Measurements from ENCODE around the gene CHD6.

The CHD6 gene

DNA sequence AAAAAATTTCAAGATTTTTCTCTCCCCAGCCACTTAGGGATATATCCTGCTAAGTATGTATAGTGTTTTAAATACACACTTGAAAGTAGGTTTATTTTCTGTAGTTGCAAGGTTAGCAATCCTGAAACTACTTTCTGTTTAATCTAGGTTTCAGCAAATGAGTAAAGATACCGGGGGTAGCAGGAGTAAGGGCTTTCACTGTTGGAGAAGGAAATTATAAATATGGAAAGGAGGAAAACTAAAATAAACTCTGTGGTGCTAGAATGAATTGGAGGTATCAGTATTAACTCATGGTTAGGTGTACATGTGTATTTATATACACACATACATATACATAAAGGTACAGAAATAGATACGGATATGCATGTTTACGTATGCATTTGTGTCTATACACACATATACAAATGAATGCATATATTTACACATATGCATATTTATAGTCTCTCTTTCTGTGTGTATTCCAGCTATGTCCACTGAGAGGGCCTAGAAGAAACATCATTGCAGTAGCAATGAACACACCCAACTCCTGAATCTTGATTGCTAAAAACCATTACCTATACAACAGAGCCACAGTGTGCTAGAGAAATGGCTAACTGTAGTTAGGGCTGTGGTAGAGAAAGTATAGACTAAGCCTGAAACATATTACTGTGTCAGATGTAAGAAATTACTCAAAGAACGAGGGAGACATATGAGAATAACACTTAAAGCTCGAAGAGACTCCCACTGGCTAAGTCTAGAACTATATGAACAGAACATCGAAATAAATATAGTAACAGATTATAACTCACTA, 155.6 kb downstream of the CHD6 start:
- H3K4me3 ChIP-seq = no peak overlapping the region
- TF ChIP-seq, protein P1, sequence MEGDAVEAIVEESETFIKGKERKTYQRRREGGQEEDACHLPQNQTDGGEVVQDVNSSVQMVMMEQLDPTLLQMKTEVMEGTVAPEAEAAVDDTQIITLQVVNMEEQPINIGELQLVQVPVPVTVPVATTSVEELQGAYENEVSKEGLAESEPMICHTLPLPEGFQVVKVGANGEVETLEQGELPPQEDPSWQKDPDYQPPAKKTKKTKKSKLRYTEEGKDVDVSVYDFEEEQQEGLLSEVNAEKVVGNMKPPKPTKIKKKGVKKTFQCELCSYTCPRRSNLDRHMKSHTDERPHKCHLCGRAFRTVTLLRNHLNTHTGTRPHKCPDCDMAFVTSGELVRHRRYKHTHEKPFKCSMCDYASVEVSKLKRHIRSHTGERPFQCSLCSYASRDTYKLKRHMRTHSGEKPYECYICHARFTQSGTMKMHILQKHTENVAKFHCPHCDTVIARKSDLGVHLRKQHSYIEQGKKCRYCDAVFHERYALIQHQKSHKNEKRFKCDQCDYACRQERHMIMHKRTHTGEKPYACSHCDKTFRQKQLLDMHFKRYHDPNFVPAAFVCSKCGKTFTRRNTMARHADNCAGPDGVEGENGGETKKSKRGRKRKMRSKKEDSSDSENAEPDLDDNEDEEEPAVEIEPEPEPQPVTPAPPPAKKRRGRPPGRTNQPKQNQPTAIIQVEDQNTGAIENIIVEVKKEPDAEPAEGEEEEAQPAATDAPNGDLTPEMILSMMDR (IDR thresholded peaks at IDR 0.05) = no peak
- no peak for DNase-seq (ENCODE audit: low spot score)
- H3K27ac ChIP-seq = no peak overlapping the region

DNA sequence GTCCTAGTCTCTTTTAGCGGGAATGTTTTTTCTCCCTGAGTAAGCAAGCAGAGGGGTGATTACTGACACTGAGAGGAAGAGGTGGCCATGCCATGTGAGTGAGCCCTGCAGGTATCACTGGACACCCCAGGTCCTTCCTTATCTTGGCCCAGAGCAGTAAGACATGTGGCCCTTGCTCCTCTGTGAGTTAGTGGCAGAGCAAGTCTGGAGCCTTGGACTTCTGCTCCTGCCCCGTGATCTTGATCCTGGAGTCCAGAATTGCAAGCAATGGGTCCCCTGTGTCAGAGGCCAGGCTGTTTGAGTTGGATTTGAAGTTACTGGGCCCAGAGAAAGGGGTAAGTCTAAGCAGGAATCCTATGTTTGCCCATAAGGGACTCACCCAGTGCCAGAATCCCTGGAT, 159.4 kb downstream of the CHD6 start:
- H3K27ac ChIP-seq = no peak overlapping the region
- H3K4me3 ChIP-seq = no peak overlapping the region
- DNase-seq (ENCODE audit: low spot score) = no peak
- TF ChIP-seq, protein P1 (IDR thresholded peaks at IDR 0.05) = no peak

DNA sequence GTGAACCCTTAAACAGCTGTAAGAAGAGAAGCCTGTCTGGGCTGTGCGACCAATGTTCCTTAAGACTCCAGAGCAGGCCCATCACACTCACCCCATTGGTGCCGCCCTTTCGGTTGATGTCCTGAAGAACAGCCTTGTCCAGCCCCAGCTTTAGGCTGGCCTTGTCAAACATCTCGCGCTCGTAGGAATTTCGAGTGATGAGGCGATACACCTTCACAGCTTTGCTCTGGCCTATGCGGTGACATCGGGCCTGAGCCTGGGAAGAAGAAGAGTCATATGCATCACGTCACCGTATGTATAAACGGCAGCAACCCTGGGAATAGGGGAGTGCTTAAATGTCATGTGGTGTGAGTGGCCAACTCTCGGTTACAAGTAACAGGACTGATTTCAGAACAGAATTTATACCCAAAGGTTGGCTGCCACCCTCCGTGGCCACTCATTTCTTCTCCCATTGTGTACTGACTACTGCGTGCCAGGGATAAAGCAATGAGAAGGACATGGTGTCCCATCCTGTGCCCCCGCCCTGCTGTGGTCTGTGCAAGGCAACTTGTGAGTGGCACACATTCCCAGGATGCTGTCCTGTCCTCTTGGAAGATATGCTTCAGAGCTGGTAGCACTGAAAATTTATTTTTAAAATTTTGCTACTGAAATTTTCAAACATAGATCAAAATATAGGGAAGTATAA, 160.9 kb downstream of the CHD6 start:
- Histone ChIP-seq H3K4me3 (no peak overlapping the region), H3K27ac (no peak overlapping the region)
- no peak for DNase-seq (ENCODE audit: low spot score)
- TF ChIP-seq, protein P1 (IDR thresholded peaks at IDR 0.05) = no peak

DNA sequence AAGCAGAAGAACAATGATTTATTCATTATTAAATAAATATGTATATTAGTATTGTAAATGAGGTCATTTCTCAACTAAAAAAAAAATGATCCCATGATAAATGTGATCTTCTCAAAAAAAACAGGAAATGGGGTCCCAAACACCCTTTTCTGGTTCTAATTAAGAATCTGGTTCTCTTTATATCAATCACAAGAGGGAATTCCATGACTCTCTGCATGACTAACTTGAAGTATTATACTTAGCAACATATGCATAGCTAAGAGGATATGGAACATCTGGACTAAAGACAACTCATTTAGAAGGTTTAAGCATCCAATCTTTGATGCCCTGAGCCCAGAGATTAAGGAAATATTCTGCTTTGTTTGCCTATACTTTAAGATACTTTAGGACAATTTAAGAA, 161.8 kb downstream of the CHD6 start:
- TF ChIP-seq, protein P1 (IDR thresholded peaks at IDR 0.05) = no peak

DNA sequence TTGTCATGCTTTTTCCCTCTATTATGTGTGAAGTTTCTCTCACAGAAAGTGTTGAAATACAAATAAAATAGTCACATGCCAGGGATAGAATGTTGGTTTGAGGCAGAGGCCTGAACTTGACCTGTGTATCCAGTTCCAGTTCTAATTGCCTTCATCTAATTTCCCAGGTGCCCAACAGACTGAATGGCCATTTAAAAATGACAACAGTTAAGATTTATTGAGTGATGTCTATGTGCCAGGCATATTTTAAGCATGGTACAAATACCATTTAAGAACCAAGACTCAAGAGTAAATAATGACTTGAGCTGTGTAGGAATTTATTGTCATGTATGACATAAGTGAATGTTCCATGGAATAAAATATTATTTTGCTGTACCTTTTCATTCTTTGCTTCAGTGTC, 163.9 kb downstream of the CHD6 start:
- Histone ChIP-seq H3K4me3 (no peak overlapping the region), H3K27ac (no peak overlapping the region)
- no peak for DNase-seq (ENCODE audit: low spot score)
- TF ChIP-seq, protein P1 (IDR thresholded peaks at IDR 0.05) = no peak

More for the DNA sequence above, 161.8 kb downstream of the CHD6 start:
- H3K4me3 ChIP-seq = no peak overlapping the region
- H3K27ac ChIP-seq = no peak overlapping the region
- no peak for DNase-seq (ENCODE audit: low spot score)

DNA sequence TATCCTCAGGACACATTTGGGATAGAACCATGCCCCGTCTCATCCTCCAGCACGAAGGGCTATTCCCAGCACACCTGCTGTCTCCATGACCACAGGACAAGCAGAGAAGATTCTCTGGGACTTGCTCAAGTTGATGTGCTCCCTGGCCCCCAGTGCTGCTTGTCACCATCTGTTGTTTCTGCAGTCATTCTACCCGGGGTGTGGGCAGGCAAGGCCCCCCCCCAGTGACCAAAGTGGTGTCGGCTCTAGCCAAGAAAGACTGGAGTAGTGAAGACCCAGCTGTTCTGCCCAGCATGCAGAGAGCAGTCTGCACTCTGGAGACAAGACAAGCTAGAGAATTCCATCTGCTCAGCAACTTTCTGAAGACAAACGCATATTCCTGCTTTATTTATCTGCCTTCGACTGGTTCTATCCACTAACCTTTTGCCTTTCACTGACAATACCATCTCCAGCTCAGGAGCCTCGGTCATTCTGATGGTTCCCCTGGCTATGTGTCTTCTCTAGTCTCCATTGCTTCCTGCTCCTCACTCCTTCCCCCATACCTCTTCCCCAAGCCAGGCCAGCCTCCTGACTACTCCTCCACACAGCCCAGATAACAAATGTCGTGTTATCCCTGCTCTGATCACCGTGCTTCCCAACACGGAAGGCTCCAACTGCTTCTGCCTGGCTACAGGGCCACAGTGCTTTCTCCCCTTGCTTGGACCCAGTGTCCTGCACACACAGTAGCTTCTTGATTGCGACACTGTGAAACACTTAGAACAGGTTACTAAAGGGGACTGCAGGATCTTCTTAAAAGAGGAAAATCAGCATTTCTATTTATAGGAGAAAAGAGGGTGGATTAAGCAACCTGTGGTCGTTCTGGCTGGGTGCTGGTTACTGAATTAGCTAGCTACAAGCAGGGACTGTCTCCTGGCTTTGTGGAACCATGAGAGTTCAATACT, 164.9 kb downstream of the CHD6 start:
- H3K4me3 ChIP-seq = no peak overlapping the region
- H3K27ac ChIP-seq = no peak overlapping the region
- DNase-seq (ENCODE audit: low spot score) = no peak
- TF ChIP-seq, protein P1 (IDR thresholded peaks at IDR 0.05) = no peak
